ENCODE results near the gene ABCC1.
"Not testable (repeated sequence)": the region's sequence is repeated elsewhere in the genome, so short reads cannot be mapped to it uniquely, and the experiment has no call there.

ABCC1 gene

DNA sequence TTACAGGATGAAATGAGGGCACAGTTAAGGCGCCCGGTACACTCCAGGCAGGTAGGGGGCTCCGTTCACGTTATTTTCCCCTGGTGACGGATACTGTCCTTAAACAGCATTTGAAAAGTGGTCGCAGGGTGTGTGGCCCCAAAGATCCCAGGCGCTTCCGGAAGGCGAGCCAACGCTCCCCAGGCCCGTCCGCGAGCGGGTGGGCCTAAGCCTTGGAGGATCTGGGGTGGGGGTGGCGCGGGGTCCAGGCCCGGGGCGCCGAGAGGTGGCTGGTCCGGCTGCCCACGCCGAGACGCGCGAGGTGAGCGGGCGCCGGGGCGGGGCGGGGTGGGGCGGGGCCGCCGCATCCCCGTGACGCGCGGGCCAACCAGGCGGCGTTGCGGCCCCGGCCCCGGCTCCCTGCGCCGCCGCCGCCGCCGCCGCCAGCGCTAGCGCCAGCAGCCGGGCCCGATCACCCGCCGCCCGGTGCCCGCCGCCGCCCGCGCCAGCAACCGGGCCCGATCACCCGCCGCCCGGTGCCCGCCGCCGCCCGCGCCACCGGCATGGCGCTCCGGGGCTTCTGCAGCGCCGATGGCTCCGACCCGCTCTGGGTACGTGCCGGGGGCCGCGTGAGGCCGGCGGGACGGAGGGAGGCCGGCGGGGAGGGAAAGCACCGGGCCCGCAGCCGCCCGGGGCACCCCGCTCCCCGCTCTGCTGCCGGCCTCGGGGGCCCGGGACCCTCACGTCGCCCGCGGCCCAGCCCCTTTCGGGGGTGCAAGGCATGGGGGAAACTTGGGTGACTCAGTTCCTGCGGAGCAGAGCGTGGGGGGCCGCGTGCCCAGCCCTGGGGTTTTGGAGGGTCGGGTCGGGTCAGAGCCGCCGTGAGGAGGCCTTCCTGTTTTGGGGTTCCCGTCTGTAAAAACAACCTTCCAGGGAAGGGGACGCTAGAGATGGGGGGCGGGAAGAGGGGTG, at the start of gene ABCC1:
Gene ABCC1, plus strand, starts transcription at position 407 of the 951 bp plus-strand sequence. Its CDS starts 136 bp downstream, at position 543.
- peak; percentile 31 for DNase-seq

DNA sequence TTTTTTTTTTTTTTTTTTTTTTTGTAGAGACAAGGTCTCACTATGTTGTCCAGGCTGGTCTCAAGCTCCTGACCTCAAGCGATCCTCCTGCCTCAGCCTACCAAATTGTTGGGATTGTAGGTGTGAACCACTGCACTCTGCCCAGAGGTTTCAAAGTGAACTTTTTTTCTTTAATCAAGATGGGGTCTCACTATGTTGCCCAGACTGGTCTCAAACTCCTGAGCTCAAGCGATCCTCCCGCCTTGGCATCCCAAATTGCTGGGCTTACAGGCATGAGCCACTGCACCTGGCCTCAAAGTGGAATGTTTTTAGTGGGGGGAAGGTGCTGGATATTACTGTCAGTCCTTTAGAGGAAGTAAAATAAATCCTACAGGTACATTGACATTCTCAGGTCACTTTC, 49.1 kb upstream of the ABCC1 start:
- no peak for DNase-seq

DNA sequence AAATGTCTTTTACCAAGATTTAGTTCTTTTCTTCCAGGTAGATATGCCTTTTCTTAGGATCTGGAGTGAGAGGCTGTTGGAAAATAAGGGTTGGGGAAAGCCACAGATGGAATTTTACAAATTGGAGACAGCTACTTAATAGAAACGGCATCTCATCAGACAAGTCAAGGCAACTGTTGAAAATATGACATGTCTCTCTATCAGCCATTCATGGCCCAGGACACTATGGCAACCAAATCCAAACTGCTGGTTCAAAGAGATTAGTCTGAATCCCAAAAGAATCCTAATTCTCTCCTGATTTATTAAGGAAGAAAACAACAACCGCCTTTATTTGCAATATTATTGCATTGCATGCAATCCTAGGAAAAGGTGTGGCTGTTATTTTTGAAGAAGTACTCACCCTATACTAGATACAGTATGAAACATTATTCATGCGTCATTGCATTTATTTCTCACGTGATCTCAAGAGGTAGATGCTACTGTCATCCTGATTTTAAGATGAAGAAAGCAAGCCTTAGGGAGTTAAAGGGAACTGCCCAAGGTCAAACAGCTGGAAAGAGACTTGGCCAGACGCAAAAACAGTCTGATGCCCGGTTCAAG, 48.4 kb upstream of the ABCC1 start:
- DNase-seq = no peak

DNA sequence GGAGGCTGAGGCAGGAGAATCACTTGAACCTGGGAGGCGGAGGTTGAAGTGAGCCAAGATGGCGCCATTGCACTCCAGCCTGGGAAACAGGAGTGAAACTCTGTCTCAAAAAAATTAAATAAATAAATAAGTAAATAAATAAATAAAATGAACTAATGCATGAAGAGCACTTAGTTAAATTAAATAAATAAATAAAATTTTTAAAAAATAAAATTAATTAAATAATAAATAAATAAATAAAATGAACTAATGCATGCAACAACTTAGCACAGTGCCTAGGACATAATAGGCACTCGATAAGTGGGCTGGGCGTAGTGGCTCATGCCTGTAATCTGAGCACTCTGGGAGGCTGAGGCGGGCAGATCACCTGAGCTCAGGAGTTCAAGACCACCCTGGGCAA, 45.5 kb upstream of the ABCC1 start:
- no peak for DNase-seq

DNA sequence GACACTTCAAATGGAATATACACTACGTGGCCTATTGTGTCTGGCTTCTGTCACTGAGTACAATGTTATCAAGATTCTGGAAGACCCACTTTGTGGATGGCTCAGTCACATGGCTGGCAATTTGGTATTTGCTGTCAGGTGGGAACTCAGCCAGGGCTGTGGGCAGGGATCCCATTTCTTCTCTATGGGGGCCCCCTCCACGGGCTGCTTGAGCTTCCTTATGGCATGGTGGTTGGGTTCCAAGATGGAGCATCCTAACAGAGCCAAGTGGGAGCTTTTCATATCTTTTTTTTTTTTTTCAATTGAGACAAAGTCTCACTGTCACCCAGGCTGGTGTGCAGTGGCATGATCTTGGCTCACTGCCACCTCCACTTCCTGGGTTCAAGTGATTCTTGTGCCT, 43.0 kb upstream of the ABCC1 start:
- DNase-seq = no peak

DNA sequence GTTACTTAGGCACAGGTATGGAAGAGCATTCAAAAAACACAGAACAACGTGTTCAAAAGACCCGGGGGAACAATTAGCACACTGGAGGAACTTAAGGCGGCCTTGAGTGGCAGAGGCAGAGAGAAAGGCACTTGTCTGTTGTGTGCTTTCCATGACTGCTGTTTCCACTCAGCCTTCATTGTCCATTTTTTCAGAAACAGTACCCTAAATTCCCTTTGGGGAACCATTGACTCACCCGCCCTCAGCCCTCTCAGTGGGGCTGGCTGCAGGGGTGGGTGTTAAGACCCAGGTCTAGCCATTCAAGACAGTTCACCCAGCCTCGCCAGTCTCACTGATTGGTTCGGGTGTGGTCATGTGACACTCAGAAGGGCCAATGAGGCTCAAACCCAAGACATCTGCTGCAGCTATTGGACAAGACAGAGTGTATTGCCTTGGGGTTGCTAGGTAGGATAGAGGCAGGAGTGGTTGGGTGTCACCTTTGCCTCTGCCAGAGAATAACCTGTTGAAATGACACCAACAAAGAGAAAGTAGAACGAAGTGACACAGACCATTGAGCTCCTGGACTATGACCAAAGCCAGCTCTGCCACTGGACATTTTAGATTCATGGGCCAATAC, 41.4 kb upstream of the ABCC1 start:
- DNase-seq = peak; percentile 11

DNA sequence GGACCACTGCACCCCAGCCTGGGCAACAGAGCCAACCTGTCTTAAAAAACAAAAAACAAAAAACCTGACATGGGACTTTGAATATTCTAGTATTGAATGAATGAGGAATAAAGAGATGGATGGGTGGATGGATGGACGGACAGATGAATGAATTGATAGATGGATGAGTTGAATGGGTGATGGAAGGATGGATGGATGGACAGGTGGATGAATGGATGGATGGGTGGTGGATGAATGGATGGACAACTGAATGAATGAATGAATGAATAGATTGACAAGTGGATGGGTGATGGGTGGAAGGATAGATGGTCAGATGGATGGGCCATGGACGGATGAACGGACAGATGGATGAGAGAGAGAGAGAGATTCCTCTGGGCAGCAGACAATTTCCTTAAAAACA, 38.2 kb upstream of the ABCC1 start:
- DNase-seq = no peak

DNA sequence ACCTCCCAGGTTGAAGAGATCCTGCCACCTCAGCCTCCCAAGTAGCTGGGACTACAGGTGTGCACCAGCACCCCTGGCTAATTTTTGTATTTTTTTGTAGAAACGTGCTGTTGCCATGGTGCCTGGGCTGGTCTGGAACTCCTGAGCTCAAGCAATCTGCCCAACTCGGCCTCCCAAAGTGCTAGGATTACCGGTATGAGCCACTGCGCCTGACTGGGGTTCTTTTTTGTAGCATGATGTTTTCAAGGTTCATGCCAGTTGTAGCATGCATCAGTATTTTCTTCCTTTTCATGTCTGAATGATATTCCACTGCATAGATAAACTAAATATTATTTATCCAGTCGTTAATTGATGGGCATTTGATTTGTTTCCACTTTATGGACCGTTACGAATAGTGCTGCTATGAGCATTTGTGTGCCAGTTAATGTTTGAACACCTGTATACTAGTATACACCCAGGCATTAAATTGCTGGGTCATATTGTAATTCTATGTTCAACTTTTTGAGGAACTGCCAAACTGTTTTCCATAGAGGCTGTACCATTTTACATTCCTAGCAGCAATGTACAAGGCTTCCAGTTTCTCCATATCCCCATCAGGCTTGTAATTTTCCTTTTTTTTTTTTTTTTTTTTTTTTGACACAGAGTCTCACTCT, 36.2 kb upstream of the ABCC1 start:
- no peak for DNase-seq

DNA sequence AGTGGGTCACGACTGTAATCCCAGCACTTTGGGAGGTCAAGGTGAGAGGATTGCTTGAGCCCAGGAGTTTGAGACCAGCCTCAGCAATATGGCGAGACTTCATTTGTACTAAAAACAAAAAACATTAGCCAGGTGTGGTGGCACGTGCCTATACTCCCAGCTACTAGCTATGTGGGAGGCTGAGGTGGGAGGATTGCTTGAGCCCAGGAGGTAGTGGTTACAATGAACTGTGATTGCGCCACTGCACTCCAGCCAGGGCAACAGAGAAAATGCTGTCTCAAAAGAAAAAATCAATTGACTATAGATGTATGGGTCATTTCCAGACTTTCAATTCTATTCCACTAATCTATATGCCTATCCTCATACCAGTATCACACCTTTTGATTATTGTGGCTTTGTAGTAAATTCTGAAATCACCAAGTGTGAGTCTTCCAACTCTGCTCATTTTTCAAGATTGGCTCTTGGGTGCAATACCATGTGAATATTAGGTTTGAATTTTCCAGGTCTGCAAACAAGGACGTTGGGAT, 33.8 kb upstream of the ABCC1 start:
- DNase-seq = no peak

DNA sequence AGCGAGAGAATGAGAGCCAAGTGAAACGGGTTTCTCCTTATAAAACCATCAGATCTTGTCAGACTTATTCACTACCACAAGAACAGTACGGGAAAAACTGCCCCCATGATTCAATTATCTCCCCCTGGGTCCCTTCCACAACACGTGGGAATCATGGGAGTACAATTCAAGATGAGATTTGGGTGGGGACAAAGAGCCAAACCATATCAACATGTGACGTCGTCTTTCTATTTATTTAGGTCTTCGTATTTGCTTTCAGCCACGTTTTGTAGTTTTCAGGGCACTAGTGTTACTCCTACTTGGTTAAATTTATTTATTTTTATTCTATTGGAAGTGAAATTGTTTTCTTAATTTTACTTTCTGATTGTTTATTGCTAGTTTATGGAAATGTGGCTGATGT, 33.1 kb upstream of the ABCC1 start:
- DNase-seq = no peak

DNA sequence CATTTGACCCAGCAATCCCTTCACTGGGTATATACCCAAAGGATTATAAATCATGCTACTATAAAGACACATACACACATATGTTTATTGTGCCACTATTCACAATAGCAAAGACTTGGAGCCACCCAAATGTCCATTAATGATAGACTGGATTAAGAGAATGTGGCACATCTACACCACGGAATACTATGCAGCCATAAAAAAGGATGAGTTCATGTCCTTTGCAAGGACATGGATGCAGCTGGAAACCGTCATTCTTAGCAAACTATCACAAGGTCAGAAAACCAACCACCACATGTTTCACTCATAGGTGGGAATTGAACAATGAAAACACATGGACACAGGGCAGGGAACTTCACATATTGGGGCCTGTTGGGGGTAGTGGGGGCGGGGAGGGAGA, 31.1 kb upstream of the ABCC1 start:
- not testable (repeated sequence) for DNase-seq

DNA sequence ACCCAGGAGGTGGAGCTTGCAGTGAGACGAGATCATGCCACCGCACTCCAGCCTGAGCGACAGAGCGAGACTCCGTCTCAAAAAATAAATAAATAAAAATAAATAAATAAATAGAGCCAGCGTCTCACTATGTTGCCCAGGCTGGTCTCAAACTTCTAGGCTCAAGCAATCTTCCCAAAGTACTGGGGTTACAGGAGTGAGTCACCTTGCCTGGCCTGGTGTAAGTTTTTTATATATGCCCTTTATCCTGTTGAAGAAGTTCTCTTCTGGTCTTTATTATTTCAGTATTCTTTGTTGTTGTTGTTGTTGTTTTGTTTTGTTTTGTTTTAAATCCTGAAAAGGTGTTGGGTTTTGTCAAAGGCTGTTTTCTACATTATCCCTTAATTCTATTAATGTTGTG, 30.1 kb upstream of the ABCC1 start:
- DNase-seq = no peak

DNA sequence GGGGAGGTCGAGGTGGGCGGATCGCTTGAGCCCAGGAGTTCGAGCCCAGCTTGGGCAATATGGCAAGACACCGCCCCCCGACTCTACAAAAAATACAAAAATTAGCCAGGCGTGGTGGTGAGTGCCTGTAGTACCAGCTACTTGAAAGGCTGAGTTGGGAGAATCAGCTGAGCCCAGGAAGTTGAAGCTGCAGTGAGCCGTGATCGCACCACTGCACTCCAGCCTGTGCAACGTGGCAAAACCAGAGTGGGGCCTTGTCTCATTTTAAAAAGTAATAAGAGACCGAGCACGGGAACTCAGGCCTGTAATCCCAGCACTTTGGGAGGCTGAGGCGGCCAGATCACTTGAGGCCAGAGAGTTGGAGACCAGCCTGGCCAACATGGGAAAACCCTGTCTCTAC, 24.4 kb upstream of the ABCC1 start:
- no peak for DNase-seq

DNA sequence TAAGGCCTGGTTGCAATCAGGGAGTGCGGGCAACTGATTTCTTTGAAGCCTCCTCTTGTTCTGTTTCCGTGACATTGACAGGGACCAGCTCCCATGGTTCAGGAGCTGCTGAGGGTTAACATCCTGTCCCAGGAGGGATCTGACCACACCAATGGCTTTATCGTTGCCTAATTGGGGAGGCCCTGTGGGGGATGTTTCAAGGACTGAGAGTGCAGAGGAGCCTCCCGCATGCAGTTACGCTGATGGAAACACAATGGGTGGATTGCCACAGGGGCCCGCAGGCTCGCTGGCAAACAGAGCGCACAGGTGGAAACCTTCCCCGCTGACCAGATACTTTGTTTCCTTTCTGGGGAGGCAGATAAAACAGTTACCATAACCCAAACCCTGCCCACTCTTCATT, 23.8 kb upstream of the ABCC1 start:
- no peak for DNase-seq

DNA sequence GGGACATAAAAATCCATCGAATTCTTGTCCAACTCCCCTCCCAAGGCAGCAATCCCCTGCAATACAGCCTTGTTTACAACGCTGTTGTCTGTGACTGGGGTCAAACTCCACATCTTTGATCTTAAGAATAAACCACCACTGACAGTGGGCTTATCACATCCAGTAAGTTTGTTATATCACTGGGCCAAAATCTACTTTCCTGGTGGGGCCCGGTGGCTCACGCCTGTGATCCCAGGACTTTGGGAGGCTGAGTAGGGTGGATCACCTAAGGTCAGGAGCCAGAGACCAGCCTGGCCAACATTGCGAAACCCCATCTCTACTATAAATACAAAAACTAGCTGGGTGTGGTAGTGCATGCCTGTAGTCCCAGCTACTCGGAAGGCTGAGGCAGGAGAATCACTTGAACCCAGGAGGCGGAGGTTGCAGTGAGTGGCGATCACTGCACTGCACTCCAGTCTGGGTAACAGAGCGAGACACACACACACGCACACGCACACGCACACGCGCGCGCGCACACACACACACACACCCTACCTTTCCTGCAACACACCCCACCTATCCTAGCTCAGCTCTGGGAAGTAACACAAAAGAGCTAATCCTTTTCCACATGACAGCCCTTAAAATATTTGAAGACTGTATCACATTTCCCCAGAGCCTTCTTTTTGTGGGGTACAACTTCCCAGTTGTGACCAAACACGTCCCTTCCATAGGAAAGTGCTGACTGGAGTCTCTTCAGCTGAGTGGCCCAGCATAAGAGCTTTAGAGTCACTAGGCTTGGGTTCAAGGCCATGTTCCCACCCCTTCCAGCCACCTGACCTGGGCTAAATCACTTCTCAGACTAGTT, 20.9 kb upstream of the ABCC1 start:
- no peak for DNase-seq

DNA sequence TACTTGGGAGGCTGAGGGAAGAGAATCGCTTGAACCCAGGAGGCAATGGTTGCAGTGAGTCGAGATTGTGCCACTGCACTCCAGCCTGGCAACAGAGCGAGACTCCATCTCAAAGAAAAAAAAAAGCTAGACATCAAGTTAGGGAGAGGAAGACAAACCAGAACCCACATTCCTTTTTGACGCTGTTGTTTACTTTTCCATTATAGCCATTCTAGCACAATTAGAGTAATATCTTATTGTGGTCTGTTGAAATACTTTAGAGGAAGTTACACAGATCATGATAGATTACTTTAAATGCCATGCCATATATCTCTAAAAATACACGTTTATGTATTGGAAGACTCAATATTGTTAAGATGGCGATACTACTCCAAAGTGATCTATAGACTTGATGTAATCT, 16.5 kb upstream of the ABCC1 start:
- DNase-seq = no peak

DNA sequence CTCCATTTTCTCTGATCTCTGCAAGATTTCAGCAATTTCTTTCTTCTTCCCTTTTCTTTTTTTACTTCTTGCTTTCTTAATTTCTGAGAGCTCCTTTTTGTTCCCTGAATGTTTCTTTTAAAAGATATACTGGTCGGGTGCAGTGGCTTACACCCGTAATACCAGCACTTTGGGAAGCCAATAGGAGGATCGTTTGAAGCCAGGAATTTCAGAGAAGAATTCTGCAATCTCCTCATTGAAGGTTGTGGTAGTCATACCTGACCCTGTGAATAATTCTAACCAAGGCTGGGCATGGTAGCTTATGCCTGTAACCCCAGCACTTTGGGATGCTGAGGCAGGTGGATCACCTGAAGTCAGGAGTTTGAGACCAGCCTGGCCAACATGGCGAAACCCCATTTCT, 15.6 kb upstream of the ABCC1 start:
- DNase-seq = no peak

DNA sequence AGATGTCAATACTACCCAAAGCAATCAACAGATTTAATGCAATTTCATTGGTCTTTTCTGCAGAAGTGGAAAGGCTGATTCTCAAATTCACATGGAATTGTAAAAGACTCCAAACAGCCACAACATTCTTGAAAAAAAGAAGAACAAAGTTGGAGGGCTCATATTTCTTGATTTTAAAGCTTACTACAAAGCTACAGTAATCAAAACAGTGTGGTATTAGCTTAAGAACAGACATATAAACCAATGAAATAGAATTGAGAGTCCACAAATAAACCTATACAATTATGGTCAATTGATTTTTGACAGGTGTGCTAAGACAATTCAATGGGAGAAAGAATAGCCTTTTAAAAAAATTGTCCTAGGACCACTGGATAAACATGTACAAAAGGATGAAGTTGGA, 14.4 kb upstream of the ABCC1 start:
- DNase-seq = no peak

DNA sequence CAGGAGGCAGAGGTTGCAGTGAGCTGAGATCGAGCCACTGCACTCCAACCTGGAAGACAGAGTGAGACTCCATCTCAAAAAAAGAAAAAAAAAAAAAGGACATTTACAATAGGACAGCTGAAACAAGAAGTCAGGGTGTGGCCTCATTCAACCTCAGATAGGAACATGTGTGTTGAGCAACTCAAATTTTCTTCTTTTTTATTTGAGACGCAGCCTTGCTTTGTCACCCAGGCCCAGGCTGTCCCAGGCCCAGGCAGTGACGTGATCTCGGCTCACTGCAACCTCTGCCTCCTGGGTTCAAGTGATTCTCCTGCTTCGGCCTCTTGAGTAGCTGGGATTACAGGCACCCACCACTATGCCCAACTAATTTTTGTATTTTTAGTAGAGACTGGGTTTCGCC, 12.6 kb upstream of the ABCC1 start:
- DNase-seq = not testable (repeated sequence)

DNA sequence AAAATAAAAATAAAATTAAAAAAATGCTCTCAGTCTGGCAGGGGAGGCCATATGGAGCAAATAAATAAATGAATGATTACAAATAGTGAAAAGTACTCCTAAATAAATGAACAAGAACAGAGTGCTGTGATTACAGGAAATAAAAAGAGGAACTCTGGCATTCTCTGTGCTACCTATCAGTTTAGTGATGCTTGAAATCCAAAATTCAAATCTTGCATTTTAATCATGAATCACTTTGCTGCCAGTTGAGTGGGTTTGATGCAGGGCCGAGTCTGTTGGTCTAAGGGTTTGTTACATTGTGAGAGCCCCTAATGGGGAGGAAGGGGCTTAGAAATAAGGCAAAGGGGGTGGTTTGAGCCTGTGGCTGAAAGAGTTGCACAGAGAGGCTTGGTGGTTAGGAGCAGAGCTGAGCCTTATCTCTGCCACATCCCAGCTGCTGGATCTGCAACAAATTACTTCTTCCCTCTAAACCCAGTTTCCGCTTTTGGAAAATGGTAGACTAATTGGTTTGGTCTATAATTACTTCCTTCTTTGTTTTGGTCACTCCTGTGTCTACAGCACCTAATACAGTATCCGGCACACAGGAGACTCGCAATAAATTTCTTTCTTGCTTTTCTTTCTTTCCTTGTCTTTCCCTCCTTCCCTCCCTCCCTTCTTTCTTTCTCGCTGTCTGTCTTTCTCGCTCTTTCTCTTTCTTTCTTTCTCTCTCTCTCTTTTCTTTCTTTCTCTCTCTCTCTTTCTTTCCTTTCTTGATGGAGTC, 6.3 kb upstream of the ABCC1 start:
- DNase-seq = no peak

DNA sequence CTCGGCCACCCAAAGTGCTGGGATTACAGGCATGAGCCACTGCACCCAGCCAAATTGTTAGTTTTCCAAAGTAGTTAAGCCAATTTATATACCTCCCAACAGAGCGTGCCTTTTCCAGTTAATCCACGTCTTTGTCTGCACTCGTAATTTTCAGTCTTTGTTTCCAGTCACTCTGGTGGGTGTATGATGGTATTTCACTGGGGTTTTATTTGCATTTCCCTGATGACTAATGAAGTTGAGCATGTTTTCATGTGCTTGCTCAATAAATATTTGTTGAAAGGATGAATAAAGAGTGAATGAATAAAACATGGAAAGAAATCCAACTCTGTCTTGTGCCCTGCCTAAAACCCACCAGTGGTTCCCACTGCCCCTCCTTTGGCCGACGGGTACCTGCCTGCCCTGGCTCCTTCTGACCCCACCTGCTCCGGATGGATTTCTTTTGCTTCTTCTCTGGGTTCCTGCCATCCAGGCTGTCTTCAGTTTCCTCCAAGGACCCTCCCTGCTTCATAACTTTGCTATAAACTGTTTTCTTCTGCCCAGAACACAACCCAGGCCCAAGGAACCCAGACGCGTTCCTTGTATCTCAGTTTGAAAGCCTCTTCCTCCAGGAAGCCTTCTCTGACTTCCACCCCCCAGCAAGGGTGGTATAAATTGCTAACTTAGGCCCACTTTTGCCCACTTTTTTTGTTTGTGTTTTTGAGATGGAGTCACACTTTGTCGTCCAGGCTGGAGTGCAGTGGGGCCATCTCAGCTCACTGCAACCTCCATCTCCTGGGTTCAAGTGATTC, 3.0 kb upstream of the ABCC1 start:
- peak; percentile 87 for DNase-seq

Measured in fibroblast of skin of right quadriceps (primary cell).